ENCODE results near the gene IGSF23. TPM values are rescaled to one million over a fixed set of nuclear protein-coding genes. Genes with fewer than 3 reads are reported as not detected.

The IGSF23 gene
- total RNA-seq, 1 donor from 2014 or later, result not detected

DNA sequence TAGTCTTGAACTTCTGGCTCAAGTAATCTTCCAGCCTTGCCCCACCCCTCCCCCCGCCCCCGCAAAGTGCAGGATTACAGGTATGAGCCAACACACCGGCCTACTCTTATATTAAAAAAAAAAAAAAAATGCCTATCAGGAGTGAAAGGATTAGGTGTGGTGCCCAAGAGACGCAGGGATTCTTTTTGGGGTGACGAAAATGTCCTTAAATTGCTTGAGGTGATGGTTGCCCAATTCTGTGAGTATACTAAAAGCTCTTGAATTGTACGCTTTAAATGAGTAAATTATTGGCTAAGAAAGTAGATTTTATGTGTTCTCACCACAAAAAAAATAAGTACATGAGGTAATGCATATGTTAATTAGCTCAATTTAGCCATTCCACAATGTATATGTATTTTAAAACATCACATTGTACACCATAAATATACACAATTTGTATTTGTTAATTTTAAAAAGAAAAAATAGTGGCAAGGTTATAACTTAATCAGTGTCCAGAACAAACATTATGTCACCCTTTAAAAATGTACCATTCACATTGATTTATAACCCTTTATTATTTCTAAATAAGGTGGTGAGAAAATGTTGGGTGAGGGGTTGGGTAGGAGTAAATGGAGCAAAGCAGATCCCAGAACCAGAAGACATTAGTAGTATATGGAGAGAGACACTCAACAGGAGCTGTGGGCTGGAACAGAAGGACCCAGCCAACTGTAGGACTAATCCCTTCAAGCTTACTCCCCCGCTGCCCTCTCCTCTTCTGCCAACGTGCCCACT lies 3.9 kb downstream of the IGSF23 start:
- Mint-ChIP-seq H3K36me3 (ENCODE audit: unreplicated experiment) (no peaks in the 10 kb centered on the region), H3K9me3 (ENCODE audit: unreplicated experiment) (no peaks in the 10 kb centered on the region), H3K4me3 (ENCODE audit: unreplicated experiment) (no peak overlapping the region), H3K4me1 (ENCODE audit: unreplicated experiment) (no peaks in the 10 kb centered on the region), H3K27me3 (ENCODE audit: unreplicated experiment) (no peaks in the 10 kb centered on the region), H3K27ac (ENCODE audit: unreplicated experiment) (no peak overlapping the region)
- no peak for DNase-seq (ENCODE audit: extremely low spot score, unreplicated experiment)
- TF ChIP-seq, protein P1, sequence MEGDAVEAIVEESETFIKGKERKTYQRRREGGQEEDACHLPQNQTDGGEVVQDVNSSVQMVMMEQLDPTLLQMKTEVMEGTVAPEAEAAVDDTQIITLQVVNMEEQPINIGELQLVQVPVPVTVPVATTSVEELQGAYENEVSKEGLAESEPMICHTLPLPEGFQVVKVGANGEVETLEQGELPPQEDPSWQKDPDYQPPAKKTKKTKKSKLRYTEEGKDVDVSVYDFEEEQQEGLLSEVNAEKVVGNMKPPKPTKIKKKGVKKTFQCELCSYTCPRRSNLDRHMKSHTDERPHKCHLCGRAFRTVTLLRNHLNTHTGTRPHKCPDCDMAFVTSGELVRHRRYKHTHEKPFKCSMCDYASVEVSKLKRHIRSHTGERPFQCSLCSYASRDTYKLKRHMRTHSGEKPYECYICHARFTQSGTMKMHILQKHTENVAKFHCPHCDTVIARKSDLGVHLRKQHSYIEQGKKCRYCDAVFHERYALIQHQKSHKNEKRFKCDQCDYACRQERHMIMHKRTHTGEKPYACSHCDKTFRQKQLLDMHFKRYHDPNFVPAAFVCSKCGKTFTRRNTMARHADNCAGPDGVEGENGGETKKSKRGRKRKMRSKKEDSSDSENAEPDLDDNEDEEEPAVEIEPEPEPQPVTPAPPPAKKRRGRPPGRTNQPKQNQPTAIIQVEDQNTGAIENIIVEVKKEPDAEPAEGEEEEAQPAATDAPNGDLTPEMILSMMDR (IDR thresholded peaks at IDR 0.05), result no peak

DNA sequence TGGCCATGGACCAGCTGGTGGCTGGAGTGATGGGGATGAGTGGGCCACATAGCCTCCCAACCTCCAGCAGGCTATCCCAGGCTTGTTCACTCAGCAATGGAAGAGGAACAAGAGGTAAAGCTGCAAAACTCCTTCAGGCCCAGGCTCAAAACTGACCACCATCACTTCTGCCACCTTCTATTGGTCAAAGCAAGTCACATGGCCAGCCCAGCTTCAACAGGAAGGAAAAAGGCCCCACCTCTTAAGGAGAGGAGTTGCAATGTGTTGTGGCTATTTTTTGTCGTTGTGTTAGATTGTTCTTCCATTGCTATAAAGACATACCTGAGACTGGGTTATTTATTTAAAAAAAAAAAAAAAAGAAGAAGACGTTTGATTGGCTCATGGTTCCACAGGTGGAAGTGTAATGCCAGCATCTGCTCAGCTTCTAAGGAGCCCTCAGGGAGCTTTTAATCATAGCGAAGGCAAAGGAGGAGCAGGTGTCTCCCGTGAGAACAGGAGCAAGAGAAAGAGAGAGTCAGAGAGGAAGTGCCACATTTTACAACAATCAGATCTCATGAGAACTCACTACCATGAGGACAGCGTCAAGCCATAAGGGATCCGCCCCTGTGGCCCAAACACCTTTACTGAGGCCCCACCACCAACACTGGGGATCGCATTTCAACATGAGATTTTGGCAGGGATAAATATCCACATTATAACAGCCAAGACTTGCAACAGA lies 5.4 kb downstream of the IGSF23 start:
- Mint-ChIP-seq H3K27ac (ENCODE audit: unreplicated experiment) (no peak overlapping the region), H3K9me3 (ENCODE audit: unreplicated experiment) (no peaks in the 10 kb centered on the region), H3K27me3 (ENCODE audit: unreplicated experiment) (no peaks in the 10 kb centered on the region), H3K4me3 (ENCODE audit: unreplicated experiment) (no peak overlapping the region), H3K36me3 (ENCODE audit: unreplicated experiment) (no peaks in the 10 kb centered on the region), H3K4me1 (ENCODE audit: unreplicated experiment) (no peaks in the 10 kb centered on the region)
- TF ChIP-seq, protein P1 (IDR thresholded peaks at IDR 0.05), result no peak
- DNase-seq (ENCODE audit: extremely low spot score, unreplicated experiment), result no peak

DNA sequence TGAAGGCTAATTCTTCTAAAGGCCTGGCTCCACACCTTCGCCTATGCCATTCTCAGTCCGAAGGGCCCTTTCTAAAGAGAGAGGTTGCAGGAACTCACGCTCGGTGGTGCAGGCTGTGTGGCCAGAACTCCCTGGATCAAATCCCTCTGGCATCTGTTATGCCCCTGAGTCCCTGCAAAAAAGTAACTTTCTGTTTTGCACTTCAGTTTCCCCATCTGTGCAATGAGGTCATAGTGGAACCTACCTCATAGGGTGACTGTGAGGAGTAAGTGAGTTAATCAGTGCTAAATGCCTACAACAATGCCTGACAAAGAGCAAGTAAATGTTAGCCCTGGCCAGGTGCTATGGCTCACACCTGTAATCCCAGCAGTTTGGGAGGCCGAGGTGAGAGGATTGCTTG lies 7.3 kb downstream of the IGSF23 start:
- TF ChIP-seq, protein P1 (IDR thresholded peaks at IDR 0.05), result no peak
- Mint-ChIP-seq H3K27me3 (ENCODE audit: unreplicated experiment) (no peaks in the 10 kb centered on the region), H3K4me1 (ENCODE audit: unreplicated experiment) (peaks cover under 1% of the 10 kb centered on the region), H3K36me3 (ENCODE audit: unreplicated experiment) (no peaks in the 10 kb centered on the region), H3K27ac (ENCODE audit: unreplicated experiment) (no peak overlapping the region), H3K4me3 (ENCODE audit: unreplicated experiment) (no peak overlapping the region), H3K9me3 (ENCODE audit: unreplicated experiment) (no peaks in the 10 kb centered on the region)
- no peak for DNase-seq (ENCODE audit: extremely low spot score, unreplicated experiment)

DNA sequence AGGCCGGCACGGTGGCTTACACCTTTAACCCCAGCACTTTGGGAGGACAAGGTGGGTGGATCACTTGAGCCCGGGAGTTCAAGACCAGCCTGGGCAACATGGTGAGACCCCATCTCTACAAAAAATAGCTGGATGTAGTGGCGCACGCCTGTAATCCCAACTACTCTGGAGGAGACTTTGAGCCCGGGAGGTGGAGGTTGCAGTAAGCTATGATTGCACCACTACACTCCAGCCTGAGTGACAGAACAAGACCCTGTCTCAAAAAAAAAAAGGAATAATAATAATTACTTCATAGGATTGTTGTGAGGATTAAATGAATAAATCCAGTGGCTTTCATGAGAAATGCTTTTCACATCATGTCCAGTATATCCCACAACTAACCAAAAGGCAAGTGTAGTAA lies 8.0 kb downstream of the IGSF23 start:
- no peaks in the 10 kb centered on the region for H3K36me3 Mint-ChIP-seq (ENCODE audit: unreplicated experiment)
- no peak overlapping the region for H3K4me3 Mint-ChIP-seq (ENCODE audit: unreplicated experiment)
- TF ChIP-seq, protein P1 (IDR thresholded peaks at IDR 0.05), result no peak
- H3K27ac Mint-ChIP-seq (ENCODE audit: unreplicated experiment), result no peak overlapping the region
- H3K27me3 Mint-ChIP-seq (ENCODE audit: unreplicated experiment), result no peaks in the 10 kb centered on the region
- peaks cover 8% of the 10 kb centered on the region for H3K4me1 Mint-ChIP-seq (ENCODE audit: unreplicated experiment)
- H3K9me3 Mint-ChIP-seq (ENCODE audit: unreplicated experiment), result no peaks in the 10 kb centered on the region
- no peak for DNase-seq (ENCODE audit: extremely low spot score, unreplicated experiment)

DNA sequence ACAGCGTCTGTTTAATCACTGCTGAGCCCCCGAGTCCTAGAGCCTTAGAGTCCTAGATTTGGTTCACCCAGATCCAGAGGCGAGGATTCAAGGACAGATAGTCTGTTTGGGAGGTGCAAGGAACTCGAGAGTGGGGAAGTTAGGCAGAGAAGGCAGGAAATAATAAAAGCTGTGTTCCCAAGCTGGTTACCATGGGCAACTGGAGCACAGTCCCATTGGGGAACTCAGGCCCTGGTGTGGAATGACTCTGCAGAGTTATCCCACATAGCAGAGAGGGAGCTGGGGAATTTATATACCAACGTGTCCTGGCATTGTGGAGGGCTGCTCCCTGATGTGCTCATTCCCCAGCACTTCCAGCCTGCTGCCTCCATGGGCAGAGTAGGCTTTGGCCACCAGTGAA lies 9.7 kb downstream of the IGSF23 start:
- no peaks in the 10 kb centered on the region for H3K9me3 Mint-ChIP-seq (ENCODE audit: unreplicated experiment)
- no peaks in the 10 kb centered on the region for H3K27me3 Mint-ChIP-seq (ENCODE audit: unreplicated experiment)
- H3K27ac Mint-ChIP-seq (ENCODE audit: unreplicated experiment), result peak overlapping the region; percentile 38
- H3K36me3 Mint-ChIP-seq (ENCODE audit: unreplicated experiment), result no peaks in the 10 kb centered on the region
- TF ChIP-seq, protein P1 (IDR thresholded peaks at IDR 0.05), result no peak
- H3K4me1 Mint-ChIP-seq (ENCODE audit: unreplicated experiment), result peaks cover 14% of the 10 kb centered on the region
- no peak for DNase-seq (ENCODE audit: extremely low spot score, unreplicated experiment)
- H3K4me3 Mint-ChIP-seq (ENCODE audit: unreplicated experiment), result no peak overlapping the region

Data from osteocyte (in vitro differentiated cells).